HG03575 (cell line): ENCODE results near the gene TUBGCP3.
"Not testable (repeated sequence)": the region's sequence is repeated elsewhere in the genome, so short reads cannot be mapped to it uniquely, and the experiment has no call there.

Experiments used
- ATAC-seq: cut with Tn5 transposase; IDR thresholded peaks from one replicate; pipeline ENCODE4 v1.9.1; 2021; ENCODE audit not compliant: unreplicated experiment, insufficient number of reproducible peaks, low FRiP score; ENCODE audit errors: extremely low read depth

The TUBGCP3 gene, protein sequence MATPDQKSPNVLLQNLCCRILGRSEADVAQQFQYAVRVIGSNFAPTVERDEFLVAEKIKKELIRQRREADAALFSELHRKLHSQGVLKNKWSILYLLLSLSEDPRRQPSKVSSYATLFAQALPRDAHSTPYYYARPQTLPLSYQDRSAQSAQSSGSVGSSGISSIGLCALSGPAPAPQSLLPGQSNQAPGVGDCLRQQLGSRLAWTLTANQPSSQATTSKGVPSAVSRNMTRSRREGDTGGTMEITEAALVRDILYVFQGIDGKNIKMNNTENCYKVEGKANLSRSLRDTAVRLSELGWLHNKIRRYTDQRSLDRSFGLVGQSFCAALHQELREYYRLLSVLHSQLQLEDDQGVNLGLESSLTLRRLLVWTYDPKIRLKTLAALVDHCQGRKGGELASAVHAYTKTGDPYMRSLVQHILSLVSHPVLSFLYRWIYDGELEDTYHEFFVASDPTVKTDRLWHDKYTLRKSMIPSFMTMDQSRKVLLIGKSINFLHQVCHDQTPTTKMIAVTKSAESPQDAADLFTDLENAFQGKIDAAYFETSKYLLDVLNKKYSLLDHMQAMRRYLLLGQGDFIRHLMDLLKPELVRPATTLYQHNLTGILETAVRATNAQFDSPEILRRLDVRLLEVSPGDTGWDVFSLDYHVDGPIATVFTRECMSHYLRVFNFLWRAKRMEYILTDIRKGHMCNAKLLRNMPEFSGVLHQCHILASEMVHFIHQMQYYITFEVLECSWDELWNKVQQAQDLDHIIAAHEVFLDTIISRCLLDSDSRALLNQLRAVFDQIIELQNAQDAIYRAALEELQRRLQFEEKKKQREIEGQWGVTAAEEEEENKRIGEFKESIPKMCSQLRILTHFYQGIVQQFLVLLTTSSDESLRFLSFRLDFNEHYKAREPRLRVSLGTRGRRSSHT

DNA sequence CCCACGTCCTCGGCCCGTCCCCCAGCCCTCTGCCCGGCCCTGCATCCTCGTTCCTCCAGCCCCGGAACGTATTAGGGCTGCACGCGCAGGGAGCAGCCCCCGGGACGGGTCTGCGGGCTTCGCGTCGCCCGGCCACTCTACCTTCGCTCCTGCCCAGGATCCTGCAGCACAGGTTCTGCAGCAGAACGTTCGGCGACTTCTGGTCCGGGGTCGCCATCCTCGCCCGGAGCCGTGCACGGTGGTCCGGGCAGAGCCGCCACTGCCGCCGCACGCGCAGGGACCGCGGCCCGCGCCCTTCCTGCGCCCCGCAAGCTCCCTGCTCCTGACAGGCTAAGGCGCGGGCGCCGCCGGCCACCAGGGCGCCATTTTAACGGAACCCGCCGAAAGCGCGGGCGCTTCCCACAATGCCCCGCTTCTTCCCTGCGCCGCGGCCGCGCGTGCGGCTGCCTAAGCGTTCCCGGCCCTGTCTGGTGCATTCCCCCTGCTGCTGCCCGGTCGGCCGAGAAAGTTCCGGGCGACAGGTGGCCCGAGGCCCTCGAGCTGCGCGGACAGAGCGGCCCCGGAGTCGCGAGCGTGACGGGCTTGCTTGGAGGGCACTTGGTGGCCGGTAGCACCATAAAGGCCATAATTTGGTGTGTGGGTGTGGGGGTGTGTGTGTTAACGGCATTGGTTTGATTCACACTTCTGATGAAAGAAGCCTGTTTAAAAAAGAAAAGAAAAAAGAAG is at the start of gene TUBGCP3:
TSS of gene TUBGCP3 (minus strand) at position 390 of the 726 bp plus-strand sequence. CDS start at position 217, 173 bp downstream.
- no peak for ATAC-seq

DNA sequence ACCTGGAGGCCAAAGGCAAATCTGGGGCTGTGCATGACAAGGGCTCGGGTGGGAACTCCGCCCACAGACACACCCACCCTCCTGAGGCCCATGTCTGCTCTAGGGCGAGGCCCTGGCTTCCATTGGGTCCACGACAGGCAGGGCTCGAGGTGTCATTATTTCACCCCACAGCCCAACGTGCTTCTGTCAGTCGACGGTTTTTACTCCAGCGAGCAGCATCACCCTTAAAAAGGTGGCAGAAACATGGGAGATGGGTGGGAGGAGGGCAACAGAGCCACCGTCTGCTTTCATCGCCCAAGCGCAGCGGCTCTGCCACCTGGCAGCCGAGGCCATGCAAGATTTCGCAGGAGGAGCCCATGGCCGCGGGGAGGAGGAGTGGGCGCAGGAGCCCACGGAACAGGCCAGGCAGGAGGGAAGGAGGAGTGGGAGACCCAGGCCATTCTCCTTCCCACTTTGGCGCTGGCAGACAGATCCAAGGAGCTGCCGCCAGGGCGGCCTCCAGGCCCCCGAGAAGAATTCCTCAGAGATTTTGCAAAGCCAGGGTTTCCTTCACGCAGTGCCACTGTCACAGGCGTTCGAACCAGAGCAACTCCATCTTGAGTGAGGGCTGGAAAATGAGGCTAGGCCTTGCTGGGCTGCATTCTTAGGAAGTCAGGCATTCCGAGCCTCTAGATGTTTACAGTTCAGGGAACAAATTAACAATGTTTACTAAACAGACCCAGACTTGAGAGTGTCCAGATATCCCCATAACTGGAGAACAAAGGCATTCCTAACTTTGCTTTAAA is 49.3 kb upstream of the TUBGCP3 start:
- no peak for ATAC-seq

DNA sequence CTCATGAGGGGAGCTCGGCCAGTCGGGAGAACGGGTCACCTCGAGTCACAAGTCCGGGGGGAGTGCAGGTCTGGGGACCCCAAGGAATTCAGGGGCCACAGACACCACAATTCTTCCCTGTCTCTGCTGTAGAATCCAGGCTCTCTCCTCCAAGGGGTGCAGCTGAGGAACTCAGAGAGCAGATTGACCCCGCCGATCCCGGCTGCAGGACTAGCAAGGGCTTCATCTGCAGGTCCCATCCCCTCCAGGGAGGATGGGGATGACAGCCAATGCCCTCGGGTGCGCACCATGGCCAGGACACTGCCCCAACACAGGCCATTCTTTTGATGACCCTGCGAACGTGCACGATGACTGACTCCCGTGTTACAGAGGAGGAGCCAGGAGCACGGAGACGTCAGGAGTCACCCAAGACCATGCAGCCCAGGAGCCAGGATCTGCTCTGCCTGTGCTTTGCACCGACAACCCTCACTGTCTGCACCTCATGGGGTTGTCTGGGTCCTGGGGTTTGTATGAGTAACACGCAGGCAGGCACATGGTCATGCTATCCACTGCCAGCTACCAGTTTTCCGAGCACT is 48.5 kb upstream of the TUBGCP3 start:
- ATAC-seq: no peak

DNA sequence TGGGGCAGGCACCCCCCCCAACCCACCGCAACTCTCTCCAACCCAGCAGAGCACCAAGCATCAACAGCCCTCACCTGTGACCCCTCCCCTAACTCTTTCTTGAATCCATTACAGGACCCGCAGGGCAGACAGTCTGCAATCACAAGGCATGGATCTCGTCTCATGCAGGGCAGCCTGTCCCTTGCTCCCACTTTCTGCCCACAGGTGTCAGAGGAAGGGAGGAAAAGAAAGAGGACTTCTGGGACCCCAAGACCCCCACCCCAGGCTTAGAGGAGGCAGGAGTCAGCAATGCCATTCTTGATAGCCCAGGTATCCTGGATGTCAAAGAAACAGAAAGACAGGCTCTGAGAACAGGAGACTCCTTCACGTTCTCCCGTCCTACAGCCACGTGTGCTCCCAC is 47.4 kb upstream of the TUBGCP3 start:
- ATAC-seq: no peak

DNA sequence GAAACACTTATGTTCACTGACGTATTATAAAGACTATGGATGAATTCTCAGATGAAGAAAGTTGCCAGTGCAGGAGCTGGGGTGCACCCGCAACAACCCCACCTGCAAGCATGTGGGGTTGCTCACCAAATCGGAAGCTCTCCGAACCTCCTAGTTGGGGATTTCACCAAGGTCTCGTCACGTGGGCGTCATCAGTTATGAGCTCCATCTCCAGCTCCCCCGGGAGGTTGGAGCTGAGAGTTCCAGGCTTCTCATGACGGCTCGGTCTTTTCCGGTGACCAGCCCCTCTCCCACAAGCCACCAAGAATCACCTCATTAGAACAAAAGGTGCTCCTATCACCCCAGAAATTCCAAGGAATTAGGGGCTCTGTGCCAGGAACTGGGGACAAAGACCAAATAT is 46.1 kb upstream of the TUBGCP3 start:
- ATAC-seq: no peak

DNA sequence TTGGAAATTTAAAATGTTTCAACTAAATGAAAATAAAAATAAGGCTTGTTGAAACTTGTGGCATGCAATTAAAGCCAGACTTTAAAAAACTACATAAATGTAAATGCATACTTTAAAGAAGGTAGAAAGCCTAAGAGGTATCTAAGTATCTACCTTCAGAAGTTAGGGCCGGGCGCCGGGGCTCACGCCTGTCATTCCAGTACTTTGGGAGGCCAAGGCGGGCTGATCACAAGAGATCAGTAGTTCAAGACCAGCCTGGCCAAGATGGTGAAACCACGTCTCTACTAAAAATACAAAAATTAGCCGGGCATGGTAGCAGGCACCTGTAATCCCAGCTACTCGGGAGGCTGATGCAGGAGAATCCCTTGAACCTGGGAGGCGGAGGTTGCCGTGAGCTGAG is 42.3 kb upstream of the TUBGCP3 start:
- ATAC-seq: not testable (repeated sequence)

DNA sequence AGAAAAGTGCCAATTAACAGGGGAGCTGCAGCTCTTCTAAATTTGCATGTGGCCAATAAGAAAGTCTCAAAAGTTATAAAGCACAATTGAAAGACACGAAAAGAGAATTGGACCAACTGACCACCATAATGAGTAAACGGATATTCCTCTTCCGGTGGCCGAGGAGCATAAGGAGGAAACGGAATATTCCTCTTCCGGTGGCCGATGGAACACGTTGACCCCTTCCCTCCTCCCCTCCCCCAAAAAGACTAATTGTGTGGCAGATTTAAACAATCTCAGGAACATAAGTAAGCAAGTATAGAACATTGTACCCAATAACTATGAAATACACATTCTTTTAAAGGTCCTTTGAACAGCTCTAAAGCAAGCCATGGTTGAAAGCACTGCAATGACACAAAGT is 41.2 kb upstream of the TUBGCP3 start:
- no peak for ATAC-seq

DNA sequence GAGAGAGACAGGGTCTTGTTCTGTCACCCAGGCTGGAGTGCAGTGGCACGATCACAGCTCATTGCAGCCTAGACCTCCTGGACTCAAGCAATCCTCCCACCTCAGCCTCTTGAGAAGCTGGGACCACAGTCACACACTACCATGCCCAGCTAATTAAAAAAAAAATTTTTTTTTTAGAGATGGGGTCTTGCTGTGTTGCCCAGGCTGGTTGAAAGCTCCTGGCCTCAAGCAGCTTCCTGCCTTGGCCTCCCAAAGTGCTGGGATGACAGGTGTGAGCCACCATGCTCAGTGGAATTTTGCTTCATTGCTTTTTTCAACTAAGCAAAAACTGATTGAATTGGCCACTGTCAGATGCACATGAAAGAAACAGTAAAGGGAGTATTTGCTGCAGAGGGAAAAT is 39.7 kb upstream of the TUBGCP3 start:
- not testable (repeated sequence) for ATAC-seq

DNA sequence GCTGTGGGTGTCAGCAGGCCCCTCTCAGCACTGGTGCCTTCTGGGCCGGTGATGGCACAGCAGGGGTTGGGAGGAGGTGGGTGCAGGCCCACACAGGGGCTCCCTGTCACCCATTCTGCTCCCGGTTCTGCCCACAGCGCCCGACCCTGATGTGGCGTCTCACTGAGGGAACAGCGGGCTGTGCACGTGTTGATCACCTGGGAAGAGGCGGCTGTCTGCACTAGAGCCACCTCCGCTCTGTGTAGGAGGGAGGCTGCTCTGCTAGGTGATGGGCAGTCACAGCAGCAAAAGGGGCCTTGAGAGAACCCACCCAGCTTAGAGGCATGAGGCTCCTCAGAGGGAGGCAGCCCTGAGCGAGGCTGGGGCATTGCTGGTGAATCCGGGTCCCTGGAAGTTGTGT is 39.2 kb upstream of the TUBGCP3 start:
- ATAC-seq: no peak

DNA sequence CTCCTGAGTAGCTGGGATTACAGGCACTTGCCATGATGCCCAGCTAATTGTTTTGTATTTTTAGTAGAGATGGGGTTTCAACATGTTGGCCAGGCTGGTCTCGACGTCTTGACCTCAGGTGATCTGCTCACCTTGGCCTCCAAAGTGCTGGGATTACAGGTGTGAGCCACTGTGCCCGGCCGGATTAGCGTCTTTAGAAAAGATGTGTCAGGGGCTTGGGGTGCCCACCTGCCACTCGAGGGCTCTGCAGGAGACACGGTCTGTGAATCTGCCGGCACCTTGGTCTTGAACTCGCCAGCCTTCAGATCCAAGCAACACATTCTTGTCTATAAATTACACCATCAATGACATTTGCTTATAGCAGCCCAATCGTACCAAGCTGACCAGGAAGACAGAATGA is 38.8 kb upstream of the TUBGCP3 start:
- ATAC-seq: no peak

DNA sequence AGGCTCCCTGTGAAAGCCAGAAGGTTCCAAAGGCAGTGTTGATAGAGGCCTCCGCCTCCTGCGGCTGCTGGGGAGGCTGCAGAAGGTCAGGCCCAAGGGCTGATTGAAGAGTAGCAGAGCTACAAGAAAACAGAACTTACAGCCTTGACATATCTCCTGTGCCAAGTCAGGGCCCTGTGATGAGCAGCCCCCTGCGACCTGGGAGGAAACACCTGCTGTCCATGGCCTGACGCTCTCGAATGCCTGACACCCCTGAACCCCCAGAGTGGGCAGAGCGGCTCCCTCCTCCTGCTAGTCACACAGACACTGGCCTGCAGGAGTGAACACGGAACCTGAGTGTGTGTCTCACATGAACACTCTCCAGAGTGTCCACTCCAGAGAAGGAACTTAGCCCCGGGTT is 38.2 kb upstream of the TUBGCP3 start:
- ATAC-seq: no peak

DNA sequence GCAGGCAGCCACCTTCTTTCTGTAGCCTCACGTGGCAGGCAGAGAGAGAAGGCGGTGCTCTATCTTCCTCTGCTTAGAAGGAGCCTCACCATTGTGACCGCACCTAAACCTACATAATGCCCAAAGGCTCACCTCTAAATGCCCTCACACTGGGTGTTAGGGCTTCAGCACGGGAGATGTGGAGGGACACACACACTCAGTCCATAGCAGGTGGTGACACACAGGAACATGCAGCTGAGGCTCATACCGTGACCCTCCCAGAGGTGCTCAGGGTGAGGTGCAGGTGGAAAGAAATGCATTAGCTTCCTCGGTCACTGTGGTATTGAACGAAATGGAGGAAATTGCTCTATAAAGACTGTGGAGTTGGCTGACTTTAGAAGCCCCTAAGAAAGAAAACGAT is 37.7 kb upstream of the TUBGCP3 start:
- no peak for ATAC-seq

DNA sequence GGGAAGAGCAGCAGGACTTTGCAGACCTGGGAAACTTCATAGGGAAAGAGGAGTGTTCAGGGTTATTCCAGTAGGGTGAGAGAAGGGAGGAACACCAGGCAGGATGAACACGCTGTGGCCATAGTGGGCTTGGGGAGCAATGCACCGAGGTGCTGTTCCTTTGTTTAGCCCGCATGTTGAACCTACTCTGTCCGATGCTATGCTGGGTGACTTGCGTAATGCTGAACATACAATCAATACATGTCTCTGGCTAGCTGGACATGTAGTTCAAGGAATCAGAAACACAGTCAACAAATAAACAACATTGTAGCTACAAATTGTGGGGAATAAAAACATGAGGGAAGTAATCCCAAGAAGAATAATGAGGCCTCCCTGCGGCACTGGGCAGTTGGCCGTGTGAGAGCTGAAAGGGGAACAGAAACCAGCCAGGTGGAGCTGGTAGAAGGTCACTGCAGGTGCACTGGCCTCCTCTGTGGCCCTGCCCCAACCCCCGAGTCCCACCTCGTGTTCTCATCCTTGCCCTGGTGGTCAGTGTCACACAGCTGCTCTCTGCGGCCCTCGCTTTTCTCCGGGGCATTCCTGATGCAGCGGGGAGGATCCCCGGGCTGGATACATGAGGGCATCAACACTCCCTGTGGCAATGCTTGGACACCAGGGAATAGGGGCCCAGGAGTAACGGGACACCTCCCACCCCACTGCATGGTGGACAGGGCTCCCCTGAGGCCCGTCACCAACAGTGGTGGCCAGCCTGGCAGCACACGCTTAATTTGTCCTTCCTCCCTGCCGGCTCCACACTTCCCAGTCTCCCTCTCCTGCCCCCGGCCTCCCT is 36.9 kb upstream of the TUBGCP3 start:
- ATAC-seq: no peak

DNA sequence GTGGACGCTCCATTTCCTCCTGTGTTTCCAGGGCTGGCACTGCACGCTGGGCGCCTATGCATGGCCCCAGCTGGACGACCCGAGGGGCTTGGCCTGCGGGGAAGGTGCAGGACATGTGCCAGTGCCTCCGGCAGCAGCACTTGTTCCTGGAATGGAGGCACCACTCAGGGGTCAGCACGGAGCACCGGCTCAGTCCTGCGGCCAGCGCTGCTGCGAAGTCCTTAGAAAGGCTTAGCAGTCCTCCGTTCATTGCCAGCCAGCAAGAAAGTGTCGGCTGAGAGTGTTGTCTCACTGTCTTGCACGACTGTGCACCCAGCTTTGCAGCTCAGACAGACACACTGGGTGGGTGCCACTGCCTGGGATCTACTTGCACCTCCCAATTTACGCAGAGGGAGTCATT is 36.1 kb upstream of the TUBGCP3 start:
- no peak for ATAC-seq

DNA sequence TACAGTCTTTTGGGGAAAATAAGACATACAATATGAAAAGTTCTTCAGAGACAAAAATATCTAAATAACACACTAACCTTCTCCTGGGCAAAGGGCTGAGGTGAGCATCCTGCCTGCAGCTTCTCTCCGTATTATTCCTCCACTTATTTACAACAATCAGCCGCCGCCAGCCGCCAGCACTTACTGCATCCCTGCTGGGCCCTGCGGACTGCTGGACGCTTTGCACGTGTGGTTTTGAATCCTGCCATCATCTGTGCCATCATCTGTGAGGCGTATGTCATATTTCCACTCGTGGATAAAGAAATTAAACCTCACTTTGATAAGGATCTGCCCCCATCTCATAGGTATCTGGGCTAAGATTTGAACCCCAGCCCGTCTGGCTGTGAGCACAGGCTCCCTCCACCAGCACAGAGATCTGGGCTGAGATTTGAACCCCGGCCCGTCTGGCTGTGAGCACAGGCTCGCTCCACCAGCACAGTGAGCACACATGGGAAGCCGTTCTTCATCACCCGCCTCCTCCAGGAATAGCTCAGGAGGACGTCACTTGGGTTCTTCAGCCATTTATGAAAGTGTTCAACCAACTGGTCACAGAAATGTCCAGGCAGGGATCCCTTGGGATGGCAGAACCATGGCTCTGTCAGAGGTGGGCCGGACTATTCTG is 35.2 kb upstream of the TUBGCP3 start:
- no peak for ATAC-seq

DNA sequence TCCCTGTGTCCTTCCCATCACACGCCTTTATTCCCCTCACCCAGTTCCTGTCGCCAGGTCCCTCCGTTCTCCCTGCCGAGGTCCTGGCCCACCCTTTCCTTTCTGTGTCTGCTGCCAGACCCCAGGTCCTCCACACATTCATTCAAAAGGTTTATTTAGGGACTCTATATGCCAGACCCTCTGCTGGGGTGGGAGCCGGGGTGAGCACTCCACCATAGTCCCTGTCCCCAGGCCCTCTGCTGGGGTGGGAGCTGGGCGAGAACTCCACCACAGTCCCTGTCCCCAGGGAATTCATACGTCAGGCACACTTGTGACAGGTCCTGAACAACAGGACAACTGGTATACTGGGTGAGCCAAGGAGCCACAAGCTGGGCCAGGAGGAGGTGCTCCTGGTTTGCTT is 34.4 kb upstream of the TUBGCP3 start:
- ATAC-seq: no peak
